GM23248 (cell line): Measurements from ENCODE around the gene NDUFB11.

Source experiments
- EZH2 ChIP-seq: fragments of 200-600 bp; sonication (generic); IDR thresholded peaks from 2 replicates; pipeline ENCODE4 v1.6.1; 2018; ENCODE audit warnings: antibody characterized with exemption, mild to moderate bottlenecking; ENCODE audit not compliant: insufficient read depth, poor library complexity, severe bottlenecking
- EZH2phosphoT487 ChIP-seq: fragments of 200-600 bp; sonication (generic); IDR thresholded peaks from 2 replicates; pipeline ENCODE4 v1.6.1; 2018; ENCODE audit warnings: antibody characterized with exemption, moderate library complexity, mild to moderate bottlenecking, low read depth; ENCODE audit not compliant: insufficient read depth

GRCh38 chrX:47093248-47093647, 51.3 kb downstream of the NDUFB11 start:
- TF ChIP-seq EZH2 (no peak), EZH2phosphoT487 (no peak)
